Upper lobe of left lung (tissue), 6 donors: ENCODE data around the gene IL1RL1. TPM values are rescaled to one million over a fixed set of nuclear protein-coding genes. Genes with fewer than 3 reads are reported as not detected.

Source experiments
- ATAC-seq, 2 donors: fragments of 200-7000 bp; cut with Tn5 transposase; one replicate each; pipeline ENCODE4 v1.9.1; 2022; ENCODE audit warnings: mild to moderate bottlenecking in 2 of 2, moderate library complexity in 2 of 2; ENCODE audit not compliant: low FRiP score in 2 of 2
- DNase-seq, 2 donors: peaks; one replicate each; pipeline ENCODE4 v3.0.0-alpha.2; 2019 to 2020
- H3K27ac ChIP-seq, 4 donors: fragments of 200-600 bp; sonication (generic); one replicate each; pipeline ENCODE4 v1.5.1; 2016 to 2019
- H3K27me3 ChIP-seq, 4 donors: fragments of 200-600 bp; sonication (generic); one replicate each; pipeline ENCODE4 v1.5.1; 2017 to 2019
- H3K36me3 ChIP-seq, 4 donors: fragments of 200-600 bp; sonication (generic); one replicate each; pipeline ENCODE4 v1.5.1; 2016 to 2019
- H3K4me1 ChIP-seq, 4 donors: fragments of 200-600 bp; sonication (generic); one replicate each; pipeline ENCODE4 v1.5.1; 2018 to 2019
- H3K4me3 ChIP-seq, 4 donors: fragments of 200-600 bp; sonication (generic); one replicate each; pipeline ENCODE4 v1.5.1; 2017 to 2019; ENCODE audit warnings: mild to moderate bottlenecking in 2 of 4, moderate library complexity in 1 of 4
- H3K9me3 ChIP-seq, 4 donors: fragments of 200-600 bp; sonication (generic); one replicate each; pipeline ENCODE4 v1.5.1; 2018 to 2019
- EP300 ChIP-seq, 4 donors: sonication (generic); formaldehyde crosslinking; IDR thresholded peaks; one replicate each; pipeline ENCODE4 v1.5.1; 2017; ENCODE audit warnings: antibody characterized with exemption in 4 of 4, control low read depth in 2 of 4
- POLR2A ChIP-seq, 4 donors: fragments of 450-650 bp; IDR thresholded peaks; one replicate each; pipeline ENCODE4 v1.5.1; 2016 to 2017; ENCODE audit warnings: antibody characterized with exemption in 4 of 4, mild to moderate bottlenecking in 2 of 4
- POLR2AphosphoS5 ChIP-seq, 2 donors: sonication (generic); formaldehyde crosslinking; IDR thresholded peaks; one replicate each; pipeline ENCODE4 v1.5.1; 2017; ENCODE audit warnings: antibody characterized with exemption in 2 of 2
- WGBS, 2 donors: methylation state at CpG; one replicate each; pipeline ENCODE4 v1.1.5; 2017 to 2018; 5-methylcytosine and 5-hydroxymethylcytosine counted together
- total RNA-seq, 6 donors: library from RNA; depleted of rRNA in 4 of 6; stranded (reverse); fragments of >200 nt in 4 of 6; gene quantifications; one replicate each; pipeline versions ENCODE4 v1.1.0 to v1.2.1, GENCODE V29; 2016 to 2021
- TF ChIP-seq, protein P1 (sequence below), 6 experiments: fragments of 450-650 bp in 4 of 6; fragments of 200-600 bp in 2 of 6; sonication (generic) in 2 of 6; IDR thresholded peaks; one replicate each; pipeline ENCODE4 v1.5.1; 2016 to 2019; ENCODE audit warnings: antibody characterized with exemption in 6 of 6
- donor health status: DM: no; HTN: no; CAD: no; lungs with moderate emphysema.
- donor health status: DM: no; HTN: yes; CAD: no; lungs with severe emphysema.

The IL1RL1 gene
- total RNA-seq, 6 donors from 2014 or later = 26.2 to 203 (median 53.1) TPM

- Histone ChIP-seq H3K27me3 (no peaks in the 10 kb centered on the region), H3K4me1 (peaks cover 0 to 8% (median 0%) of the 10 kb centered on the region in 4 donors), H3K27ac (peak overlapping the region; percentile 23 to 87 (median 60)), H3K9me3 (no peaks in the 10 kb centered on the region), H3K4me3 (peak overlapping the region in 3 of 4 donors; percentile 1 to 37 (median 21)), H3K36me3 (peaks cover 0 to 30% (median 0%) of the 10 kb centered on the region in 4 donors)
- TF ChIP-seq, protein P1, sequence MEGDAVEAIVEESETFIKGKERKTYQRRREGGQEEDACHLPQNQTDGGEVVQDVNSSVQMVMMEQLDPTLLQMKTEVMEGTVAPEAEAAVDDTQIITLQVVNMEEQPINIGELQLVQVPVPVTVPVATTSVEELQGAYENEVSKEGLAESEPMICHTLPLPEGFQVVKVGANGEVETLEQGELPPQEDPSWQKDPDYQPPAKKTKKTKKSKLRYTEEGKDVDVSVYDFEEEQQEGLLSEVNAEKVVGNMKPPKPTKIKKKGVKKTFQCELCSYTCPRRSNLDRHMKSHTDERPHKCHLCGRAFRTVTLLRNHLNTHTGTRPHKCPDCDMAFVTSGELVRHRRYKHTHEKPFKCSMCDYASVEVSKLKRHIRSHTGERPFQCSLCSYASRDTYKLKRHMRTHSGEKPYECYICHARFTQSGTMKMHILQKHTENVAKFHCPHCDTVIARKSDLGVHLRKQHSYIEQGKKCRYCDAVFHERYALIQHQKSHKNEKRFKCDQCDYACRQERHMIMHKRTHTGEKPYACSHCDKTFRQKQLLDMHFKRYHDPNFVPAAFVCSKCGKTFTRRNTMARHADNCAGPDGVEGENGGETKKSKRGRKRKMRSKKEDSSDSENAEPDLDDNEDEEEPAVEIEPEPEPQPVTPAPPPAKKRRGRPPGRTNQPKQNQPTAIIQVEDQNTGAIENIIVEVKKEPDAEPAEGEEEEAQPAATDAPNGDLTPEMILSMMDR (IDR thresholded peaks at IDR 0.05) = no peak
- peak in 1 of 2 donors; percentile 1 for TF ChIP-seq POLR2AphosphoS5 (IDR thresholded peaks at IDR 0.05)
- ATAC-seq = peak in 1 of 2 donors; percentile 53
- no peak for DNase-seq
- 38 to 40% methylated on average over 1 of the region's 1 CpG for WGBS, 2 donors
Measured at GRCh38 chr2:102337012-102337411, 25.6 kb downstream of the IL1RL1 start.

DNA sequence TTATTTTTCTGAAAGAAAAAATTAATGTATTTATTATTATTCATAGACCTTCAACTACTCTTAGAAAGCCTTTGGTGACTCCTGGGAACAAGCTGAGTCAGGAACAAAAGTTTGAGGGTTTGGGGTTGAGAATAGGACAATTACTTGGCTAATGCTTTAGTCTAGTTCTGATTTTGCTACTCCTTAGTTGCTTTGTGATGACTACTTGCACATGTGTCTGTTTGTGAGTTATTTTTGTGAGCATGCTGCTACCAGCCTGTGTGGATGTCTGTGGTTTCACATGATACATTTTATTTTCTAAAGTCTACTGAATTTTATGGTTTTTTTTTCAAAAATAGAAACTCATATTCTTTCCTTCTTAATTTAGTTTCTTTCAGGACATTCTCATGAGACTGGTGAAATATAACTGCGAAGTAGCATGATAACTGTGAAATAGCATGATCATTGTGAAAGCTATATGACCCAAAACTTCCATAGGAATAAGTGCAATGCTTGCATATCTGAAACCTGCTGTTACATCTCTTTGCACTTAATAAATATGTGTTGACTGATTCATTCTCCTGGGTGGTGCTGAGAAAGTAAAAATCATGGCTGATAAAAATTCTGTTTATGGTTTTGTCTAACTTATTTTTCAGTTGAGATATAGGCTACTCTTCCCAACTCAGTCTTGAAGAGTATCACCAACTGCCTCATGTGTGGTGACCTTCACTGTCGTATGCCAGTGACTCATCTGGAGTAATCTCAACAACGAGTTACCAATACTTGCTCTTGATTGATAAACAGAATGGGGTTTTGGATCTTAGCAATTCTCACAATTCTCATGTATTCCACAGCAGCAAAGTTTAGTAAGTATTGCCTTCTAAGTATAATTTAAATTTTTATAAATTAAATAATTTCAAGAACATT lies 26.4 kb downstream of the IL1RL1 start:
- Histone ChIP-seq H3K9me3 (no peaks in the 10 kb centered on the region), H3K36me3 (peaks cover 0 to 38% (median 0%) of the 10 kb centered on the region in 4 donors), H3K4me1 (peaks cover 0 to 8% (median 0%) of the 10 kb centered on the region in 4 donors), H3K27me3 (no peaks in the 10 kb centered on the region), H3K27ac (peak overlapping the region in 3 of 4 donors; percentile 58 to 87 (median 63)), H3K4me3 (peak overlapping the region; percentile 1 to 37 (median 20))
- ATAC-seq (no peak), DNase-seq (no peak)
- WGBS, 2 donors = 78 to 79% methylated on average over 3 of the region's 3 CpGs
- TF ChIP-seq POLR2AphosphoS5 (IDR thresholded peaks at IDR 0.05) (no peak), POLR2A (IDR thresholded peaks at IDR 0.05) (no peak), EP300 (IDR thresholded peaks at IDR 0.05) (no peak)
- TF ChIP-seq, protein P1 (IDR thresholded peaks at IDR 0.05) = no peak

DNA sequence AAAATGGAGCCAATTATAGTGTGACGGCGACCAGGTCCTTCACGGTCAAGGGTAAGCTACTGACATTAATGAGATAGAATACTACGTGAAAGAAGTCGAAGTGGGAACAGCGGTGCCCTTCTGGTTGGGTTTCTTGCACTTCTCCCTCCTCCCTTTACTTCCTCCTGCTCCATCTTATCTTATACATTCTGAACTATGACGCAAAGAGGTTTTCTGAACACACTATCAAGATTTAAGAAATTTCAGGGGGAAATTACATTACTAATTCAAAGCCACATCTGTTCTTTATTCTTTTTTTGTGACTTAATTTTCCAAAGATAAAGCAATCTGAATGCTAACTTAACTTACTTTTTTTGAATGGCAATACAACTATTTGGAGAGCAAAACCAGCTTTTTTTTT lies 29.4 kb downstream of the IL1RL1 start:
- peak overlapping the region in 1 of 4 donors; percentile 87 for H3K27ac ChIP-seq
- no peaks in the 10 kb centered on the region for H3K9me3 ChIP-seq
- H3K4me3 ChIP-seq = peak overlapping the region in 1 of 4 donors; percentile 37
- H3K27me3 ChIP-seq = no peaks in the 10 kb centered on the region
- TF ChIP-seq POLR2AphosphoS5 (IDR thresholded peaks at IDR 0.05) (no peak), POLR2A (IDR thresholded peaks at IDR 0.05) (no peak), EP300 (IDR thresholded peaks at IDR 0.05) (no peak)
- TF ChIP-seq, protein P1 (IDR thresholded peaks at IDR 0.05) = no peak
- peaks cover 0 to 8% (median 0%) of the 10 kb centered on the region in 4 donors for H3K4me1 ChIP-seq
- H3K36me3 ChIP-seq = peaks cover 0 to 38% (median 0%) of the 10 kb centered on the region in 4 donors
- WGBS, 2 donors = 85 to 89% methylated on average over 7 of the region's 7 CpGs
- DNase-seq (no peak), ATAC-seq (no peak)

- Histone ChIP-seq H3K36me3 (peaks cover 0 to 38% (median 0%) of the 10 kb centered on the region in 4 donors), H3K4me1 (no peaks in the 10 kb centered on the region), H3K9me3 (no peaks in the 10 kb centered on the region), H3K27me3 (no peaks in the 10 kb centered on the region), H3K27ac (peak overlapping the region in 1 of 4 donors; percentile 87), H3K4me3 (no peak overlapping the region)
- WGBS, 2 donors = 62 to 68% methylated on average over 3 of the region's 3 CpGs
- ATAC-seq = no peak
- TF ChIP-seq EP300 (IDR thresholded peaks at IDR 0.05) (no peak), POLR2AphosphoS5 (IDR thresholded peaks at IDR 0.05) (no peak), POLR2A (IDR thresholded peaks at IDR 0.05) (no peak)
- TF ChIP-seq, protein P1 (IDR thresholded peaks at IDR 0.05) = no peak
- no peak for DNase-seq
Measured at GRCh38 chr2:102342888-102343287, 31.5 kb downstream of the IL1RL1 start.
